ENCODE data around the gene PLCH1.

Gene PLCH1, protein sequence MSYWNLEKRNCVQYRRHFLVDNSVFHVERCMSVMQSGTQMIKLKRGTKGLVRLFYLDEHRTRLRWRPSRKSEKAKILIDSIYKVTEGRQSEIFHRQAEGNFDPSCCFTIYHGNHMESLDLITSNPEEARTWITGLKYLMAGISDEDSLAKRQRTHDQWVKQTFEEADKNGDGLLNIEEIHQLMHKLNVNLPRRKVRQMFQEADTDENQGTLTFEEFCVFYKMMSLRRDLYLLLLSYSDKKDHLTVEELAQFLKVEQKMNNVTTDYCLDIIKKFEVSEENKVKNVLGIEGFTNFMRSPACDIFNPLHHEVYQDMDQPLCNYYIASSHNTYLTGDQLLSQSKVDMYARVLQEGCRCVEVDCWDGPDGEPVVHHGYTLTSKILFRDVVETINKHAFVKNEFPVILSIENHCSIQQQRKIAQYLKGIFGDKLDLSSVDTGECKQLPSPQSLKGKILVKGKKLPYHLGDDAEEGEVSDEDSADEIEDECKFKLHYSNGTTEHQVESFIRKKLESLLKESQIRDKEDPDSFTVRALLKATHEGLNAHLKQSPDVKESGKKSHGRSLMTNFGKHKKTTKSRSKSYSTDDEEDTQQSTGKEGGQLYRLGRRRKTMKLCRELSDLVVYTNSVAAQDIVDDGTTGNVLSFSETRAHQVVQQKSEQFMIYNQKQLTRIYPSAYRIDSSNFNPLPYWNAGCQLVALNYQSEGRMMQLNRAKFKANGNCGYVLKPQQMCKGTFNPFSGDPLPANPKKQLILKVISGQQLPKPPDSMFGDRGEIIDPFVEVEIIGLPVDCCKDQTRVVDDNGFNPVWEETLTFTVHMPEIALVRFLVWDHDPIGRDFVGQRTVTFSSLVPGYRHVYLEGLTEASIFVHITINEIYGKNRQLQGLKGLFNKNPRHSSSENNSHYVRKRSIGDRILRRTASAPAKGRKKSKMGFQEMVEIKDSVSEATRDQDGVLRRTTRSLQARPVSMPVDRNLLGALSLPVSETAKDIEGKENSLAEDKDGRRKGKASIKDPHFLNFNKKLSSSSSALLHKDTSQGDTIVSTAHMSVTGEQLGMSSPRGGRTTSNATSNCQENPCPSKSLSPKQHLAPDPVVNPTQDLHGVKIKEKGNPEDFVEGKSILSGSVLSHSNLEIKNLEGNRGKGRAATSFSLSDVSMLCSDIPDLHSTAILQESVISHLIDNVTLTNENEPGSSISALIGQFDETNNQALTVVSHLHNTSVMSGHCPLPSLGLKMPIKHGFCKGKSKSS (N-terminal part only)

GRCh38 chr3:155744626-155745324 lies at the start of gene PLCH1:
TSS of gene PLCH1 (minus strand) at chr3:155745071. CDS start at chr3:155704224, 40,847 bp downstream.
- TF ChIP-seq CTCF (IDR thresholded peaks at IDR 0.05; ENCODE audit: insufficient read depth, low read depth, low read length, missing control alignments): no peak
- H3K4me3 ChIP-seq (ENCODE audit: low read length): peak within 1 kb of the TSS; percentile 68
- DNase-seq (ENCODE audit: low read depth): peak; percentile 69

GRCh38 chr3:155792532-155792931 lies 47.7 kb upstream of the PLCH1 start:
- DNase-seq (ENCODE audit: low read depth): no peak
- H3K4me3 ChIP-seq (ENCODE audit: low read length): no peak overlapping the region
- TF ChIP-seq CTCF (IDR thresholded peaks at IDR 0.05; ENCODE audit: insufficient read depth, low read depth, low read length, missing control alignments): no peak

- DNase-seq (ENCODE audit: low read depth): peak; percentile 72
- H3K4me3 ChIP-seq (ENCODE audit: low read length): no peak overlapping the region
- no peak for TF ChIP-seq CTCF (IDR thresholded peaks at IDR 0.05; ENCODE audit: insufficient read depth, low read depth, low read length, missing control alignments)
Observed at GRCh38 chr3:155791190-155791589, 46.3 kb upstream of the PLCH1 start.

DNA sequence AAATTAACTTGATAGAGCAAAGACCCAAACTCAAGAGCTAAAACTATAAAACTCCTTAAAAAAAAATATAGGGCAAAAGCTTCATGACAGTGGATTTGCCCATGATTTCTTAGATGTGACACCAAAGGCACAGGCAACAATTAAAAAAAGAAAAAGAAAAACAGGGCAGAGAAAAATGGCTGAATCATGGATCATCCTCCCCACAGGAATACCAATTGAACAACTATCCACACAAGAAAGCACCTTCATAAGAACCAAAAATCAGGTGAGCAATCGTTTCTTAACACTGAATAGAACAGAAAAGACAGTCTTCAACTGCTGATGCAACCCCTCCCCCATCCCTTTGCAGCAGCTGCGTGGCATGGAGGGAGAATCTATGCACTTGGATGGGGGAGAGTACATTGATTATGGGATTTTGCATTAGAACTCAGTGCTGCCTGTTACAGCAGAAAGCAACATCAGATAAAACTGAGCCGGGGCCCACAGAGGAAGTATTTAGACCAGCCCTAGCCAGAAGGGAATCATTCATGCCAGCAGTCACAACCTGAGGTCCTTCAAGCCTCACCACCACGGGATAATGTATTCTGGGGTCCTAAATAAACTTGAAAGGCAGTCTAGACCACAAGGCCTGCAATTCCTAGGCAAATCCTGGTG lies 45.5 kb upstream of the PLCH1 start:
- DNase-seq (ENCODE audit: low read depth): no peak
- TF ChIP-seq CTCF (IDR thresholded peaks at IDR 0.05; ENCODE audit: insufficient read depth, low read depth, low read length, missing control alignments): no peak
- H3K4me3 ChIP-seq (ENCODE audit: low read length): no peak overlapping the region

- no peak for DNase-seq (ENCODE audit: low read depth)
- TF ChIP-seq CTCF (IDR thresholded peaks at IDR 0.05; ENCODE audit: insufficient read depth, low read depth, low read length, missing control alignments): no peak
- H3K4me3 ChIP-seq (ENCODE audit: low read length): no peak overlapping the region
Observed at GRCh38 chr3:155785662-155786295, 40.9 kb upstream of the PLCH1 start.

All from epithelial cell of esophagus (primary cell).